HG03457 (cell line): ENCODE measurements around the gene ACCS.

ENCODE experiments used
- ATAC-seq: cut with Tn5 transposase; IDR thresholded peaks from one replicate; pipeline ENCODE4 v1.9.1; 2021; ENCODE audit warnings: moderate number of reproducible peaks; ENCODE audit not compliant: unreplicated experiment

The ACCS gene

GRCh38 chr11:44065841-44066731, at the start of gene ACCS:
Gene ACCS (plus strand): TSS chr11:44066270. CDS start chr11:44067628, 1,358 bp downstream.
- peak; percentile 95 for ATAC-seq

- ATAC-seq, result no peak
Measured at GRCh38 chr11:44016546-44017442, 49.3 kb upstream of the ACCS start.

- no peak for ATAC-seq
Measured at GRCh38 chr11:44017443-44018126, 48.5 kb upstream of the ACCS start.

GRCh38 chr11:44018127-44018521, 47.9 kb upstream of the ACCS start:
- ATAC-seq, result no peak

GRCh38 chr11:44018829-44019228, 47.2 kb upstream of the ACCS start:
- ATAC-seq, result no peak

- ATAC-seq, result no peak
Measured at GRCh38 chr11:44024977-44025376, 41.1 kb upstream of the ACCS start.

- ATAC-seq, result no peak
Measured at GRCh38 chr11:44025727-44026126, 40.3 kb upstream of the ACCS start.

GRCh38 chr11:44028401-44028800, 37.7 kb upstream of the ACCS start:
- no peak for ATAC-seq

GRCh38 chr11:44028816-44029506, 37.1 kb upstream of the ACCS start:
- ATAC-seq, result no peak

GRCh38 chr11:44029507-44029845, 36.6 kb upstream of the ACCS start:
- no peak for ATAC-seq

GRCh38 chr11:44029977-44030911, 35.8 kb upstream of the ACCS start:
- no peak for ATAC-seq

- ATAC-seq, result no peak
Measured at GRCh38 chr11:44030996-44031395, 35.1 kb upstream of the ACCS start.

- no peak for ATAC-seq
Measured at GRCh38 chr11:44031549-44031948, 34.5 kb upstream of the ACCS start.

GRCh38 chr11:44032299-44033085, 33.6 kb upstream of the ACCS start:
- no peak for ATAC-seq

GRCh38 chr11:44033411-44033850, 32.6 kb upstream of the ACCS start:
- ATAC-seq, result no peak

- ATAC-seq, result no peak
Measured at GRCh38 chr11:44033856-44034255, 32.2 kb upstream of the ACCS start.

- no peak for ATAC-seq
Measured at GRCh38 chr11:44034639-44035038, 31.4 kb upstream of the ACCS start.

GRCh38 chr11:44036811-44037657, 29.0 kb upstream of the ACCS start:
- ATAC-seq, result no peak
